Endothelial cell of umbilical vein (primary cell): ENCODE measurements around the gene SLC11A2. TPM values are rescaled to one million over a fixed set of nuclear protein-coding genes. Genes with fewer than 3 reads are reported as not detected.

Experiments
- BruUV-seq: library from RNA; stranded (reverse); fragments of 400-500 nt; replicated peaks from 2 replicates; lab custom pipeline; 2021; lab: Mats Ljungman, UMichigan
- CTCF ChIA-PET: fragments of 300-600, 350-600 bp; sonication (Branson Sonifier 250); formaldehyde crosslinking; loops from one replicate; lab custom pipeline; 2021; ENCODE audit warnings: antibody characterized with exemption, inconsistent platforms; lab: Charles Lee
- POLR2A ChIA-PET: fragments of 300-600, 350-600 bp; sonication (Branson Sonifier 250); formaldehyde crosslinking; loops from one replicate; lab custom pipeline; 2021; ENCODE audit warnings: antibody characterized with exemption, inconsistent platforms; lab: Charles Lee
- DNase-seq: peaks from one replicate; pipeline ENCODE4 v3.0.0-alpha.2; 2011; ENCODE audit warnings: low read depth, low spot score
- FAIRE-seq: peaks from 2 replicates; lab custom pipeline; 2011; peaks lifted over from hg19 to GRCh38; lab: Jason Lieb, UNC
- H2AFZ ChIP-seq: 2 replicates; pipeline ENCODE4 v1.6.0; 2012; ENCODE audit warnings: low read depth, low read length, control low read depth, inconsistent platforms
- H3K27ac ChIP-seq: 2 replicates; pipeline ENCODE4 v1.5.1; 2011; ENCODE audit warnings: low read depth, mild to moderate bottlenecking, control low read depth, low read length, moderate library complexity; ENCODE audit not compliant: insufficient read depth
- H3K27me3 ChIP-seq, 2 experiments: 2 replicates each; pipeline versions ENCODE4 v1.6.0 to v1.6.1; 2011; ENCODE audit warnings: low read length in 2 of 2, mixed read lengths in 1 of 2; ENCODE audit not compliant: control insufficient read depth in 2 of 2, insufficient read depth in 2 of 2
- H3K36me3 ChIP-seq, 2 experiments: 2 replicates in 1 of 2; 3 replicates in 1 of 2; pipeline ENCODE4 v1.5.1; 2011; ENCODE audit warnings: low read length in 2 of 2, mild to moderate bottlenecking in 1 of 2, moderate library complexity in 1 of 2; ENCODE audit not compliant: control insufficient read depth in 2 of 2, insufficient read depth in 2 of 2; ENCODE audit errors: extremely low read depth in 1 of 2
- H3K4me1 ChIP-seq: 3 replicates; pipeline ENCODE4 v1.5.1; 2011; ENCODE audit warnings: mild to moderate bottlenecking, low read length; ENCODE audit not compliant: control insufficient read depth, insufficient read depth; ENCODE audit errors: extremely low read depth
- H3K4me2 ChIP-seq: 2 replicates; pipeline ENCODE4 v1.6.1; 2011; ENCODE audit warnings: low read length, control low read depth, mixed read lengths; ENCODE audit not compliant: insufficient read depth
- H3K4me3 ChIP-seq, 3 experiments: fragments of 200-600 bp in 1 of 3; sonication (generic), shearing (Covaris generic) in 1 of 3; replicated peaks in 1 of 3; 2 replicates each; pipeline ENCODE4 v1.5.1; 2011 to 2016; ENCODE audit warnings: control low read depth in 3 of 3, low read length in 3 of 3, mild to moderate bottlenecking in 2 of 3, inconsistent platforms in 1 of 3, low read depth in 1 of 3, moderate library complexity in 1 of 3; ENCODE audit not compliant: insufficient read depth in 1 of 3
- H3K79me2 ChIP-seq: 2 replicates; pipeline ENCODE4 v1.6.0; 2012; ENCODE audit warnings: low read length, inconsistent platforms; ENCODE audit not compliant: control insufficient read depth, insufficient read depth
- H3K9ac ChIP-seq: replicated peaks from 2 replicates; pipeline ENCODE3; 2011; ENCODE audit warnings: low read length, control low read depth; ENCODE audit not compliant: insufficient read depth; ENCODE audit errors: extremely low read depth
- H3K9me1 ChIP-seq: replicated peaks from 3 replicates; pipeline ENCODE4 v1.6.0; 2011; ENCODE audit warnings: mild to moderate bottlenecking, low read length; ENCODE audit not compliant: control insufficient read depth, insufficient read depth; ENCODE audit errors: extremely low read depth
- H3K9me3 ChIP-seq: replicated peaks from 2 replicates; pipeline ENCODE4 v1.5.1; 2012; ENCODE audit warnings: low read length, inconsistent platforms; ENCODE audit not compliant: control insufficient read depth, insufficient read depth
- H4K20me1 ChIP-seq: replicated peaks from 2 replicates; pipeline ENCODE3; 2011; ENCODE audit warnings: mild to moderate bottlenecking, low read length; ENCODE audit not compliant: control insufficient read depth, insufficient read depth; ENCODE audit errors: extremely low read depth
- CTCF ChIP-seq, 2 donors: IDR thresholded peaks; 1 replicate in 1 of 2; 2 replicates in 1 of 2; pipeline ENCODE4 v1.5.1; 2011; ENCODE audit warnings: low read length in 2 of 2, mild to moderate bottlenecking in 2 of 2, moderate library complexity in 2 of 2, control low read depth in 1 of 2, inconsistent platforms in 1 of 2, low read depth in 1 of 2; ENCODE audit not compliant: insufficient read depth in 1 of 2; ENCODE audit errors: extremely low read depth in 1 of 2
- EZH2 ChIP-seq: IDR thresholded peaks from 2 replicates; pipeline ENCODE4 v1.6.1; 2012; ENCODE audit warnings: borderline replicate concordance, low read depth, mild to moderate bottlenecking, moderate library complexity, low read length, inconsistent platforms; ENCODE audit not compliant: severe bottlenecking
- FOS ChIP-seq: IDR thresholded peaks from 2 replicates; pipeline ENCODE4 v1.6.1; 2011; ENCODE audit warnings: mild to moderate bottlenecking, low read length, moderate library complexity, borderline replicate concordance; ENCODE audit not compliant: insufficient read depth
- GATA2 ChIP-seq: IDR thresholded peaks from 2 replicates; pipeline ENCODE4 v1.7.0; 2011; ENCODE audit warnings: low read depth, mild to moderate bottlenecking, moderate library complexity, mixed read lengths, low read length; ENCODE audit not compliant: insufficient read length, insufficient read depth
- JUN ChIP-seq: IDR thresholded peaks from 2 replicates; pipeline ENCODE4 v1.6.1; 2011; ENCODE audit warnings: borderline replicate concordance, low read depth; ENCODE audit not compliant: insufficient read length, insufficient read depth
- MAX ChIP-seq: IDR thresholded peaks from 2 replicates; pipeline ENCODE4 v1.6.1; 2011; ENCODE audit not compliant: insufficient read depth, insufficient read length
- MYC ChIP-seq: IDR thresholded peaks from one replicate; pipeline ENCODE4 v1.6.1; 2011; ENCODE audit warnings: mild to moderate bottlenecking, low read depth, low read length
- POLR2A ChIP-seq: IDR thresholded peaks from 2 replicates; pipeline ENCODE4 v1.6.1; 2012; ENCODE audit warnings: low read depth, mild to moderate bottlenecking, control low read depth, low read length
- POLR2AphosphoS5 ChIP-seq: IDR thresholded peaks from 2 replicates; pipeline ENCODE4 v1.6.1; 2012; ENCODE audit warnings: low read depth, mild to moderate bottlenecking, control low read depth, low read length, moderate library complexity; ENCODE audit not compliant: insufficient read depth
- dilution Hi-C: fragments of 300-500 bp; cut with MboI; formaldehyde crosslinking; loops from one replicate; pipeline ENCODE4 v1.15.0; 2019; ENCODE audit warnings: low sequenced_read_pairs; ENCODE audit not compliant: extremely low pct_ligation_motif_present
- intact Hi-C: fragments of 100-400 bp; cut with micrococcal nuclease; formaldehyde crosslinking; loops from one replicate; pipeline ENCODE4 v1.10.0; 2022
- polyA plus RNA-seq, 4 experiments: library from polyadenylated mRNA; depleted of rRNA in 3 of 4; stranded (reverse) in 3 of 4; unstranded in 1 of 4; fragments of >200 nt; gene quantifications; 2 replicates each; pipeline versions ENCODE4 v1.2.1 to v1.2.3, GENCODE V29; 2011 to 2012; ENCODE audit warnings: missing spikeins in 1 of 4
- total RNA-seq: library from RNA; stranded (reverse); gene quantifications from 2 replicates; pipeline ENCODE4 v1.2.3, GENCODE V29; 2021

The SLC11A2 gene
- total and polyA plus RNA-seq, 2 donors (not counting 3 experiments of a cell fraction or from before 2014, with no cell fraction given) = 47.5 to 56.4 TPM

GRCh38 chr12:51020448-51021182, 5.6 kb downstream of the SLC11A2 start:
- Histone ChIP-seq H3K9ac (no peak overlapping the region), H3K27me3 (no peaks in the 10 kb centered on the region), H2AFZ (no peak overlapping the region), H3K9me3 (no peaks in the 10 kb centered on the region), H3K4me3 (no peak overlapping the region), H4K20me1 (no peaks in the 10 kb centered on the region), H3K27ac (no peak overlapping the region), H3K4me2 (no peak overlapping the region), H3K4me1 (peaks cover 15% of the 10 kb centered on the region), H3K9me1 (no peaks in the 10 kb centered on the region), H3K79me2 (peaks cover 69% of the 10 kb centered on the region), H3K36me3 (no peaks in the 10 kb centered on the region)
- CTCF ChIA-PET = interaction anchor here (0.9 to 1.3 kb wide), 3 partner anchors 11 to 256 kb away, joined by 3 to 4 read pairs (median 3); no protein-coding TSS in a partner anchor
- FAIRE-seq (no peak), DNase-seq (no peak)
- no TSS peak for BruUV-seq
- POLR2A ChIA-PET = no interaction called here
- intact Hi-C loops (no loop called here), dilution Hi-C loops (no loop called here)
- no peak for TF ChIP-seq POLR2AphosphoS5
- TF ChIP-seq POLR2A = no peak

GRCh38 chr12:51019927-51020326, 6.3 kb downstream of the SLC11A2 start:
- Histone ChIP-seq H4K20me1 (no peaks in the 10 kb centered on the region), H3K27me3 (no peaks in the 10 kb centered on the region), H3K9ac (no peak overlapping the region), H3K4me3 (no peak overlapping the region), H2AFZ (no peak overlapping the region), H3K36me3 (no peaks in the 10 kb centered on the region), H3K9me3 (no peaks in the 10 kb centered on the region), H3K4me1 (peaks cover 8% of the 10 kb centered on the region), H3K9me1 (no peaks in the 10 kb centered on the region), H3K79me2 (peaks cover 64% of the 10 kb centered on the region), H3K4me2 (no peak overlapping the region), H3K27ac (no peak overlapping the region)
- TF ChIP-seq POLR2A (no peak), FOS (no peak), MAX (no peak), MYC (no peak), POLR2AphosphoS5 (no peak), GATA2 (no peak), CTCF (IDR thresholded peaks at IDR 0.05; ENCODE audit: extremely low read depth in 1 of 2, insufficient read depth in 1 of 2, low read depth in 1 of 2, low read length in 2 of 2) (no peak), JUN (no peak), EZH2 (no peak)
- BruUV-seq = no TSS peak
- CTCF ChIA-PET = interaction anchor here (0.9 to 1.3 kb wide), 4 partner anchors 10 to 255 kb away, joined by 3 to 4 read pairs (median 3); no protein-coding TSS in a partner anchor
- dilution Hi-C loops (no loop called here), intact Hi-C loops (no loop called here)
- FAIRE-seq (no peak), DNase-seq (no peak)
- POLR2A ChIA-PET = no interaction called here
